Activated naive CD4-positive, alpha-beta T cell treated with anti-CD3 and anti-CD28 coated beads, Interleukin-2, amount 50 U/mL, for 24 hours (primary cell): ENCODE results near the gene TM9SF1.
"Not testable (repeated sequence)": the region's sequence is repeated elsewhere in the genome, so short reads cannot be mapped to it uniquely, and the experiment has no call there.

Source experiments
- H3K27ac Mint-ChIP-seq: one replicate; pipeline ENCODE4 v1.8.0; 2021; ENCODE audit warnings: mild to moderate bottlenecking, mixed read lengths
- H3K27me3 Mint-ChIP-seq: one replicate; pipeline ENCODE4 v1.8.0; 2021; ENCODE audit warnings: mixed read lengths
- H3K36me3 Mint-ChIP-seq: one replicate; pipeline ENCODE4 v1.8.0; 2021; ENCODE audit warnings: mixed read lengths
- H3K4me1 Mint-ChIP-seq: one replicate; pipeline ENCODE4 v1.8.0; 2021; ENCODE audit warnings: mixed read lengths
- H3K4me3 Mint-ChIP-seq: one replicate; pipeline ENCODE4 v1.8.0; 2021; ENCODE audit warnings: mild to moderate bottlenecking, mixed read lengths
- H3K9me3 Mint-ChIP-seq: one replicate; pipeline ENCODE4 v1.8.0; 2021; ENCODE audit warnings: mixed read lengths

The TM9SF1 gene

GRCh38 chr14:24232645-24233537, 37.6 kb upstream of the TM9SF1 start, which contains the start of gene GMPR2:
GMPR2 (plus strand) TSS chr14:24232929; CDS start chr14:24233254, 325 bp downstream.
- H3K9me3 Mint-ChIP-seq: no peaks in the 10 kb centered on the region
- no peaks in the 10 kb centered on the region for H3K27me3 Mint-ChIP-seq
- peak within 1 kb of the TSS; percentile 94 for H3K27ac Mint-ChIP-seq
- H3K36me3 Mint-ChIP-seq: peaks cover 7% of the 10 kb centered on the region
- peak within 1 kb of the TSS; percentile 97 for H3K4me3 Mint-ChIP-seq
- H3K4me1 Mint-ChIP-seq: peaks cover 60% of the 10 kb centered on the region

GRCh38 chr14:24232121-24232644, 36.9 kb upstream of the TM9SF1 start, which contains the start of gene NEDD8:
NEDD8 (minus strand) TSS chr14:24232367; CDS start chr14:24232267, 100 bp downstream.
- Mint-ChIP-seq H3K27ac (peak within 1 kb of the TSS; percentile 94), H3K36me3 (peaks cover 8% of the 10 kb centered on the region), H3K4me3 (peak within 1 kb of the TSS; percentile 97), H3K4me1 (peaks cover 57% of the 10 kb centered on the region), H3K27me3 (no peaks in the 10 kb centered on the region), H3K9me3 (no peaks in the 10 kb centered on the region)

GRCh38 chr14:24231263-24232120, 36.3 kb upstream of the TM9SF1 start:
- peaks cover 4% of the 10 kb centered on the region for H3K36me3 Mint-ChIP-seq
- H3K27me3 Mint-ChIP-seq: no peaks in the 10 kb centered on the region
- peak overlapping the region; percentile 94 for H3K27ac Mint-ChIP-seq
- peak overlapping the region; percentile 97 for H3K4me3 Mint-ChIP-seq
- peaks cover 57% of the 10 kb centered on the region for H3K4me1 Mint-ChIP-seq
- no peaks in the 10 kb centered on the region for H3K9me3 Mint-ChIP-seq

GRCh38 chr14:24228902-24229301, 33.7 kb upstream of the TM9SF1 start:
- Mint-ChIP-seq H3K9me3 (no peaks in the 10 kb centered on the region), H3K27me3 (no peaks in the 10 kb centered on the region), H3K36me3 (peaks cover 8% of the 10 kb centered on the region), H3K4me1 (peaks cover 44% of the 10 kb centered on the region), H3K4me3 (no peak overlapping the region), H3K27ac (no peak overlapping the region)

DNA sequence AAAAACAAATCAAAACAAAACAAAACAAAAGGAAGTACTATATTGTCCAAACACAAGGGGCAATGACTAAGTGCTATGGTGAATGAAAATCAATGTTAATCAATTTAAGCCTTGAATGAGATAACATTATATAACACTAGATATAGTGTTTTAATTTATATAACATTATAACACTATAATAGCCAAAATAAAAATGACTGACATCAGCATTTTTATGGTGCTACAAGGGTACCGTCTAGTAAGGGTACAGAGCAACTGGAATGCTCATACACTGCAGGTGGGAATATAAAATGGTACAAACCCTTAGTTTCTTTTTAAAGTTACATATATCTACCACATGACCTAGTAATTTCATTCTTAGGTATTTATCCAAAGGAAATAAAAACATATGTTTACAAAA, 31.2 kb upstream of the TM9SF1 start:
- no peaks in the 10 kb centered on the region for H3K27me3 Mint-ChIP-seq
- no peak overlapping the region for H3K27ac Mint-ChIP-seq
- no peak overlapping the region for H3K4me3 Mint-ChIP-seq
- H3K4me1 Mint-ChIP-seq: peaks cover 33% of the 10 kb centered on the region
- peaks cover 8% of the 10 kb centered on the region for H3K36me3 Mint-ChIP-seq
- H3K9me3 Mint-ChIP-seq: no peaks in the 10 kb centered on the region

GRCh38 chr14:24224618-24225071, 29.4 kb upstream of the TM9SF1 start:
- Mint-ChIP-seq H3K27ac (peak overlapping the region; percentile 26), H3K4me3 (no peak overlapping the region), H3K4me1 (peaks cover 27% of the 10 kb centered on the region), H3K36me3 (peaks cover 8% of the 10 kb centered on the region), H3K27me3 (no peaks in the 10 kb centered on the region), H3K9me3 (no peaks in the 10 kb centered on the region)

GRCh38 chr14:24222987-24223386, 27.7 kb upstream of the TM9SF1 start:
- H3K4me1 Mint-ChIP-seq: peaks cover 31% of the 10 kb centered on the region
- H3K27ac Mint-ChIP-seq, H3K36me3 Mint-ChIP-seq, H3K27me3 Mint-ChIP-seq, H3K4me3 Mint-ChIP-seq, H3K9me3 Mint-ChIP-seq: not testable (repeated sequence)

- Mint-ChIP-seq H3K36me3 (peaks cover 4% of the 10 kb centered on the region), H3K4me1 (peaks cover 30% of the 10 kb centered on the region), H3K27me3 (no peaks in the 10 kb centered on the region), H3K9me3 (no peaks in the 10 kb centered on the region), H3K4me3 (no peak overlapping the region), H3K27ac (no peak overlapping the region)
Measured at GRCh38 chr14:24219521-24219920, 24.3 kb upstream of the TM9SF1 start.

- Mint-ChIP-seq H3K36me3 (peaks cover 2% of the 10 kb centered on the region), H3K4me3 (no peak overlapping the region), H3K9me3 (no peaks in the 10 kb centered on the region), H3K27me3 (no peaks in the 10 kb centered on the region), H3K27ac (no peak overlapping the region), H3K4me1 (peaks cover 32% of the 10 kb centered on the region)
Measured at GRCh38 chr14:24219080-24219479, 23.8 kb upstream of the TM9SF1 start.

GRCh38 chr14:24216876-24217275, 21.6 kb upstream of the TM9SF1 start:
- H3K9me3 Mint-ChIP-seq, H3K4me3 Mint-ChIP-seq, H3K36me3 Mint-ChIP-seq, H3K27ac Mint-ChIP-seq, H3K27me3 Mint-ChIP-seq: not testable (repeated sequence)
- H3K4me1 Mint-ChIP-seq: peaks cover 45% of the 10 kb centered on the region

DNA sequence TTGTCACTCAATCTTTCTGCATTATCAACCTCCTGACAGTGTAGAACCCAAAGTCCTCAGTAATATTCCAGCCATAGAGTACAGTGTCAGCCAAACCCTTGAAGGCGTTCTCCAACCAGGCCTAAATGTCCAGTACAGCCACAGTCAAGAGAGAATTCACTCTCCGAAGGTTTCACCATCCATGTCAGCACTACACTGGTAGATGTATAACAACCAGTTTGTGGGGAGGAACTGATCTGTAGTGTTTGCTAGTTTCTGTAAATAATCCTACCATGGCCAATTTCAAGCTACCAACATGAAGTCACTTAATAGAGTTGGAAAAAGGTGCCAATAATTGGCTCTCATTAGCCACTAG, 21.1 kb upstream of the TM9SF1 start:
- Mint-ChIP-seq H3K9me3 (no peaks in the 10 kb centered on the region), H3K36me3 (peaks cover 9% of the 10 kb centered on the region), H3K27me3 (no peaks in the 10 kb centered on the region), H3K4me1 (peaks cover 51% of the 10 kb centered on the region), H3K27ac (peak overlapping the region; percentile 94), H3K4me3 (peak overlapping the region; percentile 90)

DNA sequence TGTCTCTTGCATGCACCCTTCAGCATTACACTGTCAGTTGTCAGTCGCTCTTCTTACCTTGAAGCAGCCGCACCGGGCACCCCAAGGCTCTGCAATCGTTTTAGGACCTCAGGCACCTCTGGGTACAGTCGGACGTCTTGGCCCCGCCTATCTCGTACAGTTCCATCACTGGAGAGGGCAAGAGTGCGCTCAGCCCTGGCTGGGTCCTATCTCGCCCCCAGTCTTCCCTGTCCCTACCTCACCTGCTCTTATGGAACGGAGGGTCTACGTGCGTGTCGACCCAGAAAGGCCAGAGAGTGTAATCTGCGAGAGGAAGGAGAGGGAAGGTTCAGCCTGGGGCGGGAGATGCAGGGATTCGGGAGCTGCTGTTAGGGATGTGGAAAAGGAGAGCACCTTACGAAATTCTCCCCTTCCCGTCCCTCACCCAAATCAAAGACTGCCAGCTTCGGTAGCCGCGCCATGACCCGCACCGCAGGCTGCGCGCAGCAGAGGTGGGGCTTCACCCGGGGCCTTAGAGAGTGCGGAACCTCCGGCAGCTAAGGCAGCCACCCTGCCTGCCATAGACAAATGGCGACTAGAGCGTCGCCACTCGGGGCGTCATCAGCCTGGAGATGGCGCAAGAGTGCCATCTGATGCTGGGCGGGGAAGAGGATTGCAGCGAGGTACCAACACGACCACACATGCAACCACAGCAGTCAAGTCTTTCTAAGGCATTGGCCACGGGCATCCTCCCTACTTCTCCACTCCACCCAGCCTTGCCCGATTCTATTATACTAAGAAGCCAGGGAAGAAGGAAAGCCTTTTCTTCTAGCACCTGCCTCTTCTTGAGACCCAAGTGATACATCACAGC, 20.5 kb upstream of the TM9SF1 start, which contains the start of gene MDP1:
MDP1 (minus strand) TSS at position 572 of the 850 bp plus-strand sequence; CDS start at position 461, 111 bp downstream.
- peak within 1 kb of the TSS; percentile 90 for H3K4me3 Mint-ChIP-seq
- H3K9me3 Mint-ChIP-seq: no peaks in the 10 kb centered on the region
- H3K27me3 Mint-ChIP-seq: no peaks in the 10 kb centered on the region
- H3K36me3 Mint-ChIP-seq: peaks cover 9% of the 10 kb centered on the region
- H3K27ac Mint-ChIP-seq: peak within 1 kb of the TSS; percentile 94
- peaks cover 56% of the 10 kb centered on the region for H3K4me1 Mint-ChIP-seq

- H3K27ac Mint-ChIP-seq: peak overlapping the region; percentile 92
- no peaks in the 10 kb centered on the region for H3K9me3 Mint-ChIP-seq
- peaks cover 65% of the 10 kb centered on the region for H3K4me1 Mint-ChIP-seq
- H3K4me3 Mint-ChIP-seq: peak overlapping the region; percentile 90
- no peaks in the 10 kb centered on the region for H3K27me3 Mint-ChIP-seq
- peaks cover 18% of the 10 kb centered on the region for H3K36me3 Mint-ChIP-seq
Measured at GRCh38 chr14:24213866-24214662, 18.8 kb upstream of the TM9SF1 start.
